GM19463 (cell line): Measurements from ENCODE around the gene NFIC.
"Not testable (repeated sequence)": the region's sequence is repeated elsewhere in the genome, so short reads cannot be mapped to it uniquely, and the experiment has no call there.

Experiments
- ATAC-seq: cut with Tn5 transposase; IDR thresholded peaks from one replicate; pipeline ENCODE4 v1.9.1; 2021; ENCODE audit warnings: mild to moderate bottlenecking, moderate library complexity; ENCODE audit not compliant: unreplicated experiment

The NFIC gene

GRCh38 chr19:3365836-3366752 is at the start of gene NFIC:
TSS of gene NFIC (plus strand) at chr19:3366583. CDS start at chr19:3366637, 54 bp downstream.
- no peak for ATAC-seq

GRCh38 chr19:3316659-3317207 is 49.6 kb upstream of the NFIC start:
- no peak for ATAC-seq

- ATAC-seq, result no peak
Measured at GRCh38 chr19:3319643-3320353, 46.6 kb upstream of the NFIC start.

GRCh38 chr19:3320354-3320670 is 46.1 kb upstream of the NFIC start:
- ATAC-seq, result no peak

- ATAC-seq, result no peak
Measured at GRCh38 chr19:3320853-3321252, 45.5 kb upstream of the NFIC start.

- ATAC-seq, result no peak
Measured at GRCh38 chr19:3321696-3322095, 44.7 kb upstream of the NFIC start.

- ATAC-seq, result no peak
Measured at GRCh38 chr19:3322199-3322978, 44.0 kb upstream of the NFIC start.

GRCh38 chr19:3323026-3323425 is 43.4 kb upstream of the NFIC start:
- ATAC-seq, result no peak

- ATAC-seq, result no peak
Measured at GRCh38 chr19:3323658-3324057, 42.7 kb upstream of the NFIC start.

- ATAC-seq, result no peak
Measured at GRCh38 chr19:3324405-3324856, 42.0 kb upstream of the NFIC start.

GRCh38 chr19:3325451-3325850 is 40.9 kb upstream of the NFIC start:
- no peak for ATAC-seq

- no peak for ATAC-seq
Measured at GRCh38 chr19:3328743-3329142, 37.6 kb upstream of the NFIC start.

GRCh38 chr19:3330047-3330446 is 36.3 kb upstream of the NFIC start:
- ATAC-seq, result no peak

- ATAC-seq, result not testable (repeated sequence)
Measured at GRCh38 chr19:3332232-3332631, 34.2 kb upstream of the NFIC start.

- ATAC-seq, result no peak
Measured at GRCh38 chr19:3333020-3333583, 33.3 kb upstream of the NFIC start.

GRCh38 chr19:3333662-3334061 is 32.7 kb upstream of the NFIC start:
- ATAC-seq, result no peak

GRCh38 chr19:3334749-3335430 is 31.5 kb upstream of the NFIC start:
- not testable (repeated sequence) for ATAC-seq

GRCh38 chr19:3335431-3336350 is 30.7 kb upstream of the NFIC start:
- no peak for ATAC-seq

- no peak for ATAC-seq
Measured at GRCh38 chr19:3336351-3336679, 30.1 kb upstream of the NFIC start.
